ENCODE data around the gene TRA2A. TPM values are rescaled to one million over a fixed set of nuclear protein-coding genes. Genes with fewer than 3 reads are reported as not detected.
"Not testable (repeated sequence)": the region's sequence is repeated elsewhere in the genome, so short reads cannot be mapped to it uniquely, and the experiment has no call there.

Gene TRA2A
- total and polyA plus RNA-seq, 12 donors: 13.2 to 190 (median 62.5) TPM

- H3K36me3 ChIP-seq (replicated peaks in 1 of 2): no peaks in the 10 kb centered on the region
- H3K4me3 ChIP-seq: peak overlapping the region in 1 of 4 donors; percentile 84
- H3K27ac ChIP-seq: peak overlapping the region in 2 of 5 donors; percentile 97 to 98
- TF ChIP-seq POLR2A (IDR thresholded peaks at IDR 0.05): no peak
- TF ChIP-seq CTCF (IDR thresholded peaks at IDR 0.05): no peak
- H3K9me3 ChIP-seq (replicated peaks in 1 of 3): no peaks in the 10 kb centered on the region
- H3K27me3 ChIP-seq: no peaks in the 10 kb centered on the region
- H3K4me1 ChIP-seq (replicated peaks in 1 of 2): peaks cover 0 to 28% of the 10 kb centered on the region in 2 donors
- intact Hi-C loops (cut with DNase I): no loop called here
- WGBS, 4 donors: 91 to 97% (median 93%) methylated on average over 20 to 23 of the region's 23 CpGs
- DNase-seq: peak in 4 of 7 donors; percentile 19 to 64 (median 25)
These were observed 883 bp upstream of the TRA2A start for GRCh38 chr7:23532490-23533237.

GRCh38 chr7:23531050-23531793 is 559 bp downstream of the TRA2A start:
- 0 to 1% (median 0%) methylated on average over 23 to 55 of the region's 55 CpGs for WGBS, 4 donors
- no peaks in the 10 kb centered on the region for H3K9me3 ChIP-seq (replicated peaks in 1 of 3)
- intact Hi-C loops (cut with DNase I): no loop called here
- peak; percentile 63 to 77 (median 73) for DNase-seq
- TF ChIP-seq CTCF (IDR thresholded peaks at IDR 0.05) (no peak), POLR2A (IDR thresholded peaks at IDR 0.05) (peak in 1 of 2 donors; percentile 52)
- peaks cover 0 to 38% of the 10 kb centered on the region in 2 donors for H3K4me1 ChIP-seq (replicated peaks in 1 of 2)
- H3K4me3 ChIP-seq: peak overlapping the region; percentile 84 to 99 (median 90)
- peak overlapping the region; percentile 94 to 100 (median 97) for H3K27ac ChIP-seq
- H3K36me3 ChIP-seq (replicated peaks in 1 of 2): no peaks in the 10 kb centered on the region
- no peaks in the 10 kb centered on the region for H3K27me3 ChIP-seq

GRCh38 chr7:23530405-23530804 is 1.4 kb downstream of the TRA2A start:
- peak overlapping the region in 2 of 4 donors; percentile 84 to 85 for H3K4me3 ChIP-seq
- H3K4me1 ChIP-seq (replicated peaks in 1 of 2): peaks cover 0 to 46% of the 10 kb centered on the region in 2 donors
- H3K36me3 ChIP-seq (replicated peaks in 1 of 2): no peaks in the 10 kb centered on the region
- no peaks in the 10 kb centered on the region for H3K9me3 ChIP-seq (replicated peaks in 1 of 3)
- no peaks in the 10 kb centered on the region for H3K27me3 ChIP-seq
- TF ChIP-seq CTCF (IDR thresholded peaks at IDR 0.05) (no peak), POLR2A (IDR thresholded peaks at IDR 0.05) (no peak)
- intact Hi-C loops (cut with DNase I): no loop called here
- DNase-seq: peak in 1 of 7 donors; percentile 40
- H3K27ac ChIP-seq: peak overlapping the region in 2 of 5 donors; percentile 95 to 98
- 2 to 6% (median 3%) methylated on average over 8 of the region's 8 CpGs for WGBS, 4 donors

- Histone ChIP-seq H3K4me1 (replicated peaks in 1 of 2) (peaks cover 0 to 57% of the 10 kb centered on the region in 2 donors), H3K27ac (no peak overlapping the region), H3K36me3 (replicated peaks in 1 of 2) (no peaks in the 10 kb centered on the region), H3K4me3 (peak overlapping the region in 1 of 4 donors; percentile 84), H3K27me3 (no peaks in the 10 kb centered on the region), H3K9me3 (replicated peaks in 1 of 3) (no peaks in the 10 kb centered on the region)
- peak in 1 of 7 donors; percentile 39 for DNase-seq
- intact Hi-C loops (cut with DNase I): no loop called here
- TF ChIP-seq CTCF (IDR thresholded peaks at IDR 0.05) (no peak), POLR2A (IDR thresholded peaks at IDR 0.05) (no peak)
- WGBS, 4 donors: 87 to 90% (median 88%) methylated on average over 18 of the region's 18 CpGs
These were observed 2.4 kb downstream of the TRA2A start for GRCh38 chr7:23529262-23529859.

- H3K27me3 ChIP-seq; H3K9me3 ChIP-seq (replicated peaks in 1 of 3); H3K27ac ChIP-seq; intact Hi-C loops (cut with DNase I); H3K36me3 ChIP-seq (replicated peaks in 1 of 2); H3K4me3 ChIP-seq: not testable (repeated sequence)
- peaks cover 4 to 79% of the 10 kb centered on the region in 2 donors for H3K4me1 ChIP-seq (replicated peaks in 1 of 2)
- DNase-seq: peak in 1 of 7 donors; percentile 46
- WGBS, 4 donors: 67 to 82% (median 76%) methylated on average over 7 of the region's 7 CpGs
These were observed 6.2 kb downstream of the TRA2A start for GRCh38 chr7:23525611-23526010.
